Measurements from ENCODE around the gene CERS4. TPM values are rescaled to one million over a fixed set of nuclear protein-coding genes. Genes with fewer than 3 reads are reported as not detected.

The CERS4 gene
- total and polyA plus RNA-seq, 2 donors (not counting 3 experiments of a cell fraction or from before 2014, with no cell fraction given) = 4.9 to 7.7 TPM

DNA sequence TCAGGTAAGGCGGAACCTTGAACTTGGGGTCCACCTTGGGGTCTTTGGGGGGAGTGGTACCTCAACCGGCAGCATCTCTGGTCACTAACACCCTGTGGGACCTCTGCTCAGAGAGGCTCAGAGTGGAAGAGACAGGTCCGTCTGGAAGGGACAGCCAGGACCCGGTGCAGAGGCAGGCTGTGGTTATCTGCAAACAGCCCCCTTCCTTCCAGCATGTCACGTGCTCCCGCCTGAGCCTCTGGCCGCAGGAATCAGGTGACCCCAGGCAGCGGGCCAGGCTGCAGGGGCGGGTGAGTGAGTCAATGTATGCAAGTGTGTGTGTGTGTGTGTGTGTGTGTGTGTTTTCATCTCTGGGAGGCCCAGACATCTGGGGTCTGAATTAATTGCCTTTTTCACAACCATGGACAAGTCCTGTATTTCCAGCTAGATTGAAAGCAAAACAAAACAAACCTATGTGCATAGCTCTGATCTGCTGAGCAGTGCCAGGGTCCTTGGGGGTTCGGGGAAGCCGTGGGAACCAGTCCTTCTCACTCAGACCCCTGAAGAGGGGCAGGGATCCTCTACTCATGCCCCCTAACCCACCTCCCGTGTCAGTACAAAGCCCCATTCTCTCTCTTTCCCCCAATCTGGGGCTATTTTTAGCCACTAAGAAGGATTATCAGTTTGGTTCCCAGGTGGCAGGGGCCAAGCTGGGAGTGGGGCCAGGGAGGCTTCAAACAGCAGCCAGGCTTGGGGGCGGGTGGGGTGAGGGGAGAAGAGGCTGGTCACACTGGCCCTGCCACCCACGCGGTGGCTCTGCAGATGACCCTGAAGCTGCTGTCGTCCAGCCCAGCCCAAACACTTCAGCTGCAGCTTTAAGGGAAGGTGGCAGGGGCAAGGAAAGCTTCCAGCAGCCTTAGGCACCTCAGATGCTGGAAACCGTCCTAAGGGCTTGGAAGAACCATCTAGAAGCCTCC lies 31.4 kb downstream of the CERS4 start:
- dilution Hi-C loops (cut with MboI; ENCODE audit: extremely low pct_ligation_motif_present, low sequenced_read_pairs) = no loop called here
- DNase-seq (ENCODE audit: low read depth, low spot score) (peak; percentile 90), FAIRE-seq (peak; percentile 81)
- intact Hi-C loops (cut with micrococcal nuclease) = no loop called here
- Histone ChIP-seq H2AFZ (ENCODE audit: low read depth, low read length) (no peak overlapping the region), H4K20me1 (replicated peaks; ENCODE audit: control insufficient read depth, extremely low read depth, insufficient read depth, low read length) (no peaks in the 10 kb centered on the region), H3K27ac (ENCODE audit: insufficient read depth, low read depth, low read length) (no peak overlapping the region), H3K9me3 (replicated peaks; ENCODE audit: control insufficient read depth, insufficient read depth, low read length) (no peaks in the 10 kb centered on the region), H3K27me3 (ENCODE audit: control insufficient read depth in 2 of 2, insufficient read depth in 2 of 2, low read length in 2 of 2) (no peaks in the 10 kb centered on the region), H3K9me1 (replicated peaks; ENCODE audit: control insufficient read depth, extremely low read depth, insufficient read depth, low read length) (no peaks in the 10 kb centered on the region), H3K4me3 (replicated peaks in 1 of 3; ENCODE audit: insufficient read depth in 1 of 3, low read depth in 1 of 3, low read length in 3 of 3) (no peak overlapping the region), H3K9ac (replicated peaks; ENCODE audit: extremely low read depth, insufficient read depth, low read length) (no peak overlapping the region), H3K36me3 (ENCODE audit: control insufficient read depth in 2 of 2, extremely low read depth in 1 of 2, insufficient read depth in 2 of 2, low read length in 2 of 2) (no peaks in the 10 kb centered on the region), H3K79me2 (ENCODE audit: control insufficient read depth, insufficient read depth, low read length) (no peaks in the 10 kb centered on the region), H3K4me1 (ENCODE audit: control insufficient read depth, extremely low read depth, insufficient read depth, low read length) (no peaks in the 10 kb centered on the region), H3K4me2 (ENCODE audit: insufficient read depth, low read length) (no peak overlapping the region)
- BruUV-seq (replicated peaks) = no TSS peak
- ChIA-PET POLR2A (no interaction called here), CTCF (interaction anchor here (1.0 to 2.7 kb wide), 3 partner anchors 37 to 236 kb away, joined by 3 to 9 read pairs (median 3); no protein-coding TSS in a partner anchor)
- TF ChIP-seq JUN (IDR thresholded peaks at IDR 0.05; ENCODE audit: borderline replicate concordance, insufficient read depth, insufficient read length, low read depth) = peak; percentile 31
- peak; percentile 28 for TF ChIP-seq POLR2AphosphoS5 (IDR thresholded peaks at IDR 0.05; ENCODE audit: insufficient read depth, low read depth, low read length)
- TF ChIP-seq, protein P1, sequence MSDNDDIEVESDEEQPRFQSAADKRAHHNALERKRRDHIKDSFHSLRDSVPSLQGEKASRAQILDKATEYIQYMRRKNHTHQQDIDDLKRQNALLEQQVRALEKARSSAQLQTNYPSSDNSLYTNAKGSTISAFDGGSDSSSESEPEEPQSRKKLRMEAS (IDR thresholded peaks at IDR 0.05; ENCODE audit: insufficient read depth, insufficient read length) = peak; percentile 92
- TF ChIP-seq FOS (IDR thresholded peaks at IDR 0.05; ENCODE audit: borderline replicate concordance, insufficient read depth, low read length) = peak; percentile 70
- TF ChIP-seq EZH2 (IDR thresholded peaks at IDR 0.05; ENCODE audit: borderline replicate concordance, low read depth, low read length, severe bottlenecking) = no peak
- TF ChIP-seq, protein P2, sequence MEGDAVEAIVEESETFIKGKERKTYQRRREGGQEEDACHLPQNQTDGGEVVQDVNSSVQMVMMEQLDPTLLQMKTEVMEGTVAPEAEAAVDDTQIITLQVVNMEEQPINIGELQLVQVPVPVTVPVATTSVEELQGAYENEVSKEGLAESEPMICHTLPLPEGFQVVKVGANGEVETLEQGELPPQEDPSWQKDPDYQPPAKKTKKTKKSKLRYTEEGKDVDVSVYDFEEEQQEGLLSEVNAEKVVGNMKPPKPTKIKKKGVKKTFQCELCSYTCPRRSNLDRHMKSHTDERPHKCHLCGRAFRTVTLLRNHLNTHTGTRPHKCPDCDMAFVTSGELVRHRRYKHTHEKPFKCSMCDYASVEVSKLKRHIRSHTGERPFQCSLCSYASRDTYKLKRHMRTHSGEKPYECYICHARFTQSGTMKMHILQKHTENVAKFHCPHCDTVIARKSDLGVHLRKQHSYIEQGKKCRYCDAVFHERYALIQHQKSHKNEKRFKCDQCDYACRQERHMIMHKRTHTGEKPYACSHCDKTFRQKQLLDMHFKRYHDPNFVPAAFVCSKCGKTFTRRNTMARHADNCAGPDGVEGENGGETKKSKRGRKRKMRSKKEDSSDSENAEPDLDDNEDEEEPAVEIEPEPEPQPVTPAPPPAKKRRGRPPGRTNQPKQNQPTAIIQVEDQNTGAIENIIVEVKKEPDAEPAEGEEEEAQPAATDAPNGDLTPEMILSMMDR (IDR thresholded peaks at IDR 0.05; ENCODE audit: extremely low read depth in 1 of 2, insufficient read depth in 1 of 2, low read depth in 1 of 2, low read length in 2 of 2) = no peak
- TF ChIP-seq POLR2A (IDR thresholded peaks at IDR 0.05; ENCODE audit: low read depth, low read length) = no peak
- no peak for TF ChIP-seq MYC (IDR thresholded peaks at IDR 0.05; ENCODE audit: low read depth, low read length)
- no peak for TF ChIP-seq GATA2 (IDR thresholded peaks at IDR 0.05; ENCODE audit: insufficient read depth, insufficient read length, low read depth, low read length)
